Stimulated activated CD4-positive, alpha-beta T cell treated with anti-CD3 and anti-CD28 coated beads, Interleukin-15, amount 100 ng/mL, for 1 hour (primary cell): ENCODE data around the gene CLEC16A.
"Not testable (repeated sequence)": the region's sequence is repeated elsewhere in the genome, so short reads cannot be mapped to it uniquely, and the experiment has no call there.

Experiments
- DNase-seq, 2 donors: peaks; one replicate each; pipeline ENCODE4 v3.0.0-alpha.2; 2020; ENCODE audit warnings: low read depth in 1 of 2, low spot score in 1 of 2

The CLEC16A gene

DNA sequence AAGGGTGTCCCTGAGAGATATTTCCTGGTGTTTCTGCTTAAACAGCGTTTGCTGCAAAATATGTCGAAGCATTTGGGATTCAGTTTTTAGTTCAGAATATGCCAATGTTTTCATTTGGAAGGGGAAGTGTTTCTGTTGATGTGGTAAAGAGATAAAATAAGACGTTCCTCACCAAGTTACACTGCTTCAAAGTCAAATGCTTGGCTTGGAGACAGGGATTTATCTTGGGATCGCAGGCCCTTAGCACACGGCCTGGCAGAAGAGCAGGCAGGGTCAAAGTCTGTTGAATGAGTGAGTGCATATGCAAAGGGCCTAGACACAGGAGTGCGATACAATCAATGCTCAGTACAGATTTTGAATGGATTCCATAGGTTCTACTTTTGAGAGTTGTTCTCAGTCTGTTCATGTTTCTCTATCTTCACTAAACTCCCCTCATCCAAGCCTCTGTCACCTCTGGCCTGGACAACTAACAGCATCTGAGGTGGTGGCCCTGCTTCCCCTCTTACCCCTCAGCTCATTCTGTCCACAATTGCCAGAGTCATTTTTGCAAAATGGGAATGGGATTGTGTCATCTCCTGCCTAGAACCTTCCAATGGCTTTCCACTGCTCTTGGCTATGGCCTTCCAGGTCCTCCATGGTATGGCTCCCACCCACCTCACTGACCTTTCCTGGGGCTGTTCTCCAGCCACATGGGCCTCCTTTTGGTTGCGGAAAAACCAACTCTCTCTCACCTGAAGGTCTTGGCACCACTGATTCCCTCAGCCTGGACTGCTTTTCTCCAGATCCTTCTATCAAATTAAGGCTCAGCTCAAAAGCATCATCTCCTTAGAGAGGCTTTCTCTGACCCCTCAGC is 5.3 kb upstream of the CLEC16A start:
- no peak for DNase-seq

DNA sequence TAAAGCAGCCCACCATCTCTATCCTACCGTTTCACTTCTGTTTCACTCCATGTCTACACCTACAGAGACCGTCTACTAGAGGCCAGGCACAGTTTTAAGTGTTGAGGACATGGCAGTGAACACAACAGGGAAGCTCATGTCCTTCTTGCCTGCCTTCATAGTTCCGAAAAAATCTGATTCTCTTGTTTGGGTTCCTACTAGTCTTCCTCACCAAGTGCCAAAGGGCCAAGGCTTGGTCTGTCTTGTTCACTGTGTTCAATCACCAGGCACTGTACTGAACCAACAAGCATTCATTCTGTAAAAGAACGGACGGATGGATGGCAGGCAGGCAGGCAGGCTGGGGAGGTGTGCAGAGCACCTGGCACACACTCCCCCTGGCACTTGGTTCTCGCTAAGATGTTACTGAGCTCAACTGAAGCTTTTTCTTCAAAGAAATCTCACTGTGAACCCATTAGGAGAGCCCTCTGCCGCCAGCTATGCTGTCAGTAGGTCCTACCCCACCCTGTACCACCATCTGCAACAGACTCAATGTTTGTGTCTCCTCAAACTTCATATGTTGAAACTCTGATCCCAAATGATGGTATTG is 4.6 kb upstream of the CLEC16A start:
- no peak for DNase-seq

DNA sequence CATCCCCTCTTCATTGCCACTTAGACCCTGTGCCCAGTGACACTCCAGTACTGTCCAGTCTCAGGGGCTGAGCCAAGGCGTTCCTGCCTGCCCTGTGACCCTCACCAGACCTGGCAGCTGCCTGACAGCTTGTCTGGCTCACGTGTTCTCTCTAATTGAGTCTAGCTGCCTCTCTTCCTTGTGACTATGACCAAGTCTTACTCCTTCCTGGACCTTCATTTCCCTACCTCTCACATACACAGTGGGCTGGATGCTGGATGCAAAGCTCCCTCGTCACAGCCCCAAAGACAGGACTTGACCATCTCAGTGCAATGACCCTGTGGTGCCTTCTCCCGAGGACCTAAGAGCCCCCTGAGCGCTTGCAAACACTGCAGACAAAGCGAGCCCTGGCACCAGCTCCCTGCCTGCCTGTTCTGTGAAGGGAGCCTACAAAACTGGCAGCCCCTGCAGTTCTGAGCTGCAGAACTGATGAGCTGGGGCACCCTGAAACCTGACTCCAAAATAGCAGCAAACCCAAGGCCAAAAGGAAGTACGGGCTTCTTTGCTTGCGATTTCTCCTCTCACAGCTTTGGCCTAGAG is 3.8 kb upstream of the CLEC16A start:
- no peak for DNase-seq

DNA sequence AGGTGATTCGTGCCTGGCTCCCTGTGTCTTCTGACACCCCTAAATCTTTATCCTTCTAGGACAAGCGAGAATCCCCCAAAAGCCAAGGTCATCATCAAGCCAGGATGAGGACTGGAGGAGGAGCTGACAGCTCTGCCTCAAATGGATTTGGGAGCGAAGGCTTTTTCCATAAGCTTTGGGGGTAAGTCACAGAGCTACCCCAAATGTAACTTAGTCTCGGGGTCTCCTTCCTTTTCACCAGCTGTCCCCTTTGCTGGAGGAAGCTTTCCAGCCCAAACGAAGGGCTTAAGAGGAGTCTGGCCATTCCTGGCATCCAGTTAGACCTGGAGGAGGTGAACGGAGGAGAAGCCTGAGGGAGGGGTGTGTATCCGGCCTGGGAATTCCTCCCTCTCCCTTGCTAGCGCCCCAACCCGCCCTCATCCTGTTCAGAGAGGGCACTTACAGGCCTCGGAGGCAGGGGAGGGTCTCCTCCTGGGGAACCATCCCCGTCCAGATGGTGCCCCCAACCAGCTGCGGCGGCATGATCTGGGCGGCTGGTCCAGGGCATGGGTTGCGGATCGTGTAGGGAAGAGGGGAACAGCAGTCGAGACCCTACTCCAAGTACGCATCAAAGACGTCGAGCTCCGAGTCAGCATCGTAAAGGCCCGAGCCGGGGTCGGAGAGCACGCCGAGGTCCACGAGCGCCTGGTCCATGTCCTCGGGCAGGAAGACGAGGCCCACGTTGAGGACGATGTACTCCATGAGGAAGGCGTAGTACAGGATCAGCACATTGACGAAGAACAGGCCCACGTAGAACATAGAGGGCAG is 3.0 kb upstream of the CLEC16A start:
- DNase-seq, result no peak

DNA sequence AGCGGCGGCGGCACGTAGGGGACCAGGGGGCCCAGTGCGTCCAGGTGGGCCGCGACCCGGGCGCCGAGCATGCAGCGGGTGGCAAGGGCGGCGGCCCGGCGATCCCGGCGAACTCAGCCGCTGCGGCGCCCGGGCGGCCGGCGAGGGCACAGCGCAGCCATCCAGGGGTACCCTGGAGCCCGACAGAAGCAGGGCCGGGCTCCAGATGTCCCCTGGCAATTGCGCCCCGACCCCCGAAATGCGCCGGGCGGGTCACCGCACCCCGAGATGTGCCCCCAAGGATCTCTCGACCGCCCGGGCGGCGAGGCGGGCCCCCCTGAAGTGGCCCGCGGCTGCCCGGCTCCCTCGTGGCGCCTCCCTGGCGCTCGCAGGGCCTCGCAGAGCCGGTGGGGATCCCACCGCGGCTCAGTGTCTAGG is 2.4 kb upstream of the CLEC16A start:
- DNase-seq, result not testable (repeated sequence)

DNA sequence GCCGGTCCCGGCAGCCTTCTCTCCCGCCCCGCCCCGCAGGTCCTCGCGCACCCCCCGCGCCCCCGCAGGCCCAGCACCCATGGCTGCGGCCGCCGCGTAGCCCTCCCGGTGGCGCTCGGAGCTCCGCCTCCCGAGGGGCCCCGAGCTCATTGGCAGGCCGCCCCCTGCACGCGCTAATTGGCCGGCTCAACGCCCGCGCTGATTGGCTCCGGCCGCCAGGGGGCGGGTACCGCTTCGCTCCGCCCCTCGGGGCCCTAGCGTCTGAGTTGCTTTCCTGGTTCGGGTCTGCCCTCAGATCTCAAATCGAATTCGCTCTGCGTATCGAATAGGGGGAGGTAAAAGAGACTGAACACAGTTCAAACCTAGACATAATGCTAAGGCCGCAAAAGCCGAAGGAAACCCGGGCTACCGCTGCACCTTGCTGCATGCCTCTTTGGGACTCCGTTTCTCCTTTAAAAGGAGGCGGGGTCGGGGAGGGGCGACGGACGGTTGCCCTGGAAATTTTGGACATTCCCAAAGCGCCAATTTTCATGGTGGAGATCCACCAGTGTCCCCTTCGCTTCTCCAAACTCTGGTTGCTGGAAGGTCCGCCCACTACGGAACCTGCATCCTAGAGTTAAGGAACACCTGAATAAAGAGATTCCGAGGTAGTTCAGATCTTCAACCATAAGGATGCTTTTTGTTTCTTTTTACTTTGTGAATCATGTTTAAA is 1.9 kb upstream of the CLEC16A start, which contains the start of gene DEXI:
Gene DEXI, minus strand, starts transcription at position 117 of the 712 bp plus-strand sequence. CDS start 463 bp downstream, outside the sequence.
- peak; percentile 93 to 94 for DNase-seq

DNA sequence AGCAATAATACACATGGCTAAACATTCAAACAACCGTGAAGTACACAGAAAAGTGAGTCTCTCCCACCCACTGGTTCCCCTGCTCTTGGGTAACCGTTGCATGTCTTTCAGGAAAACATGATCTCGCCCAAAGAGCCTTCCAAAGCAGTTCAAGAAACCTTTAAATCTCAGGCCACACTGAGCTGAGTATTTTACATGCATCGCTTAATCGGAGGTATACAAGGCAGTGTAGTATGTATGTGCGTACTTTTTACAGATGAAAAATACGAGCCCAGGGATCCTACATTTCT is 1.4 kb upstream of the CLEC16A start:
- DNase-seq, result no peak

DNA sequence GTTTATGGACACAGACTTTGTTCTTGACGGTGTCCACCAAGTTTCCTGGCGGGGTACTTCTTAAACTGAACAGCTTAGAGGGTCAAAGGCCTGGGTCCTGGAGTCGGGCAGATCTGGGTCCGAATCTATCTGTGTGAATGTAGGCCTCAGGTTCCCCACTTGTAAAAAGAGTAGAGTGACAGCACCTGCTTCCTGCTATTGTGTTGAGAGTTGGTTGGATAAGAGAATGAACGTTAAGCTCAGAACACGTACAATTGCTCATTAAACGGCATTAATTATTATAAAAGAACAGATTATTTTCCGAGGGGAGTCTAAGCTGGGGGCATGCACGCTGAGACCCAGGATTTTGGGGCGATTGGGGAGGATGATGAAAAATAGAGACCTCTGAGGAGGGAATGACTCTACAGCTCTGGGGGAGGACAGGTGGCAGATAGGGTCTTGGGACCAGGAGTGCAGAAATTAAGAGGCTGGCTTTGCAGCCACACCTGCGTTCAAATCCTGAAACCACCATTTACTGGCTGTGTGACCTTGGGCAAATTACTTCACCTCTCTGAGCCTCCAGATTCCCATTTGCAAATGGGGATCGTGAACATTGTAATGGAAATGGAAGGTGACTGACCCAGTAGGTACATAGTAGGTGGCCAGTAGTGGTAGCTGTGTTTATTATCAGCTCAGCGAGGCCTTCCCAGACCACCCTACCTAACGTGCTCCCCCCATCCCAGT is 862 bp downstream of the CLEC16A start:
- DNase-seq, result no peak

DNA sequence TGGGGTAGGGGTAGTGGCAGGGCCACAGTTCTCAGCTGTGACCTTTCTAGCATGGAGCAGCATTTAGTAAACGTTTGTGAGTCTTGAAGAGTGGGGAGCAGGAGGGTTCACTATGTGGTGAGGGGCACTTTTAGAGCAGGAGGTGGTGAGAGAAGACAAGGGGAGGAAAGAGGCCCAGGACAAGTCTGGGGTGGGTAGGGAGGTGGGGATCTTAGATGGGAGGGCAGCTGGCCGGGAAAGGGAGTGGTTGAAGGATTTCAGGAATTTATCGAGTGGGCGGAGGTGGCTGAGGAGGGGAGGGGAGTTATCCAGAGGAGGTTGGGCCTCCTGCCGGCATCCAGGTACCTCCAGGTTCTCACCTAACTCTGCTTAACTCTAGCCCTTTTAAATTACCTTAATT is 1.9 kb downstream of the CLEC16A start:
- DNase-seq, result no peak

DNA sequence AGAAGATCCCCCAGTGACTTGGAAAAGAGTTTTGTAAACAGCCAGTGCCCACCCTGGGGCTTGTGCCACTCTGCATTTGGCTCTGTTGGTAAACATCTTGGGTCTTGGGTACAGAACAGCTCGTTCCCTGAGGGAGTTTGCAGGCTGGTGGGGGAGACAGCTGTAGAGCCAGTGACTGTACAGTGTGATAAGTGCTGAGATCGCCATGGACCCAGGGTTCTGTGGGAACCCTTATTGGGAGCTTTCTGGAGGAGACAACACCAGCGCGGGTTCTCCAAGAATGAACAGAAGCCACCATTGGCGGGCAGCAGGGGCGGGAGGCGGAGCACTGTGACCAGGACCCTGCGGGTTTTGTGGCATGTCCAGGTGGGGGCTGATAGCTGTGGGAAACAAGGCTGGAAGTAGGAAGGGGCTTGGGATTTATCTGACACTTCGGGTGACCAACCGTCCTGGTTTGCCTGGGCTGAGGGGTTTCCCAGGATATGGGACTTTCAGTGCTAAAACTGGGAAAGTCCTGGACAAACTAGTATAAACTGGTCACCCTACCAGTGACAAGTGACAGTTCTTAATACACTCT is 2.9 kb downstream of the CLEC16A start:
- no peak for DNase-seq

DNA sequence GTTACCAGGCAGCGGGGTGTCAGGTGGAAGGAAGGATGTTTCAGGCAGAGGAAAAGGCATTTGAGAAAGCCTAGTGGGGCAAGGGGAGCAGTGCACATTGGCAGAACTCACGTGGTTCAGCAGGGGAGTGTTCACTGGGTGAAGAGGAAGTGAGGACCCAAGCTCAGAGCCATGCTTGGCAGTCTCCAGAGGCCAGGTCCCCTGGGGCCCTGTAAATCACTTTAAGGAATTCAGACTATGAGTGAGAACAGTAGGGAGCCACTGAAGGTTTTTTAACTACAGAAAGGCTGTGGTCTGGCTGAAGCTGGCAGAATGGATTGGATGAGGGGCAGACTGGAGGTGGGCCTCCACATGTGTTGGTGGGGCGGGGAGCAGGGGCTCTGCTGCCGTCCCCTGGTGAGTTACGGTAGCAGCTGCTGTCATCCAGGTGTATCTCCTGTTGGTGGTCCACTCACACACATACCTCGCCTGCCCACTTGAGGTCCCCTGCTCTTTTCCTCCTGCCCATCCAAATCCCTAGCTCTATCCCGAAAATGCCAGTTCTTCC is 5.1 kb downstream of the CLEC16A start:
- no peak for DNase-seq

DNA sequence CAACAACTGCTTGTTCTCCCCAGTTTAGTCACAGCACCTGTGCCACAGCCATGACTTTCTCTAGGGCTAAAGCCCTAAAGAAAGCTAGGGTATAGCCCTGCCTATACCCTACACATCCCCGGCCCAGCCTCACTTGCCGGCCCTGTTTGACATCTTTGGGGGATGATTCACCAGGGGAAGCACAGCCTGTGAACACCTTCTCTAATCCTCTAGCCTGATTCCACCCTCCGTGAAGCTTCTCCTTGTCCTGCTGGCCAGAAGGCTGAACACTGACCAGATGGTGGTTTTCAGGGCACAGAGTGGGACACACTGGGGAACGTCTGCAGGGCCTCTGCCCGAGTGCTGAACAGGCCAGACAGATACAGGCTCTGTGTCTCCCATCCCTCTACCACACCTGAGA is 6.0 kb downstream of the CLEC16A start:
- DNase-seq, result no peak

DNA sequence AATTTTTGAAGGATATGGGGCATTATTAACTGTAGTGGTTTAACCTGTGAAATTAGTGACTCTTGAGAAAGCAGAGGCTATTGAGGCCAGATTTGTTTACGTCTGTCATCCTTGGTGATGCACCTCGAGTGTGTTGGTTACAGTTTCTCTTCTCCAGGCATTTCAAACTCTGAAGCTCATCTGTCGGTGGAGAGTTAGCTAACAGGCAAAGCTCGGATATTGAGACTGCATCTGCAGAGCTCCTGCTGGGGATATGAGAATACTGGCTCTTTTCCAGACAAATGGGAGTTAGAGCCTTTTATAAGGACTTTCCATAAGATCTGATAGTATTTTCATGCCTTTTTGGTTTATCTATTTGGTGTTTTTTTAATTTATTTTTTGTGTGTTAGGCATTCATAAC is 6.7 kb downstream of the CLEC16A start:
- DNase-seq, result no peak

DNA sequence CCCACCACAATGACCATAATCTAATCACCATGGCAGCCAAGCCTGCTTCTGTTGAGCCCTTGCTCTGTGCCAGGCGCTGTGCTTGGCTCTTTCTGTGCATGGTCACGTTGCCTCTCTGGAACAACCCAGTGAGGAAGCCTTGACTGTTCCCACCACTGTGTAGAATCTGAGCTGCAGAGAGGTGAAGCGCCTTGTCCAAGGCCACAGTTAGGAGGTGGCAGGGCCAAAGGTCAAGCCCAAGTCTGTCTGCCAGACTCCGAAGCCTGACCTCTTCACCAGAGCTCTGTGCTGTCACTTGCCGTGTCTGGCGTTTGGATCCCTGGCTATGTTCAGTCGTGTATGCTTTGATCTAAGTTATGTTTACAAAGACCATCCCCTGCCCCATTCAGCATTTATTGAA is 10.5 kb downstream of the CLEC16A start:
- DNase-seq, result no peak

DNA sequence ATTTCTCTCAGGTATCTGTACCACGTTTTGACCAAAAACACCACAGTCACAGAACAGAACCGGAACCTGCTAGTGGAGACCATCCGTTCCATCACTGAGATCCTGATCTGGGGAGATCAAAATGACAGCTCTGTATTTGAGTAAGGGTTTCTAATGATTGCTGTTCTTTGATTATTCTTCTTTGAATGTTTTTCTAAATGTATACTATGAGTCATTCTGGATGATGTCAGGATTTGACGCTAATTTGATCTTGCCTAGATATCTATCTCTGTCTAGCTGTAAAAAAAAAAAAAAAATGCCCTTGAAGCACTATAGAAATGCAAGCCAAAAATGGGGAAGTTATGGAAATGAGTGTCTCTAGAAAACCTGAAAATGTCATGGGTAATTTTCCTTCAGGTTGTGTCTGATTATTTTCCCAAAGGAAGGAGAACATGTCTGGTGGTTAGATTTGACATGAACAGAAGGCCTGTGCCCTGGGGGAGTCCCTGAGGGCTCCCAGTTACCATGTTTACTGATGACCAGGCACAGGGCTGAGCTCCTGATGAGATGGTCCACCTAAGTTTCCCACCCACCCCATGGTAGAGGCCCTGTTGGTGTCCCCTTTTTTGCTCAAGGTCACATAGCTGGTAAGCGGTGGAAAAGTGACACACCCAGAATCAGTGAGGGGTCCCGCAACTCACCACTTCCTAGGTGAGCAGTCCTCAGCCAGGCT is 13.6 kb downstream of the CLEC16A start:
- DNase-seq, result no peak

DNA sequence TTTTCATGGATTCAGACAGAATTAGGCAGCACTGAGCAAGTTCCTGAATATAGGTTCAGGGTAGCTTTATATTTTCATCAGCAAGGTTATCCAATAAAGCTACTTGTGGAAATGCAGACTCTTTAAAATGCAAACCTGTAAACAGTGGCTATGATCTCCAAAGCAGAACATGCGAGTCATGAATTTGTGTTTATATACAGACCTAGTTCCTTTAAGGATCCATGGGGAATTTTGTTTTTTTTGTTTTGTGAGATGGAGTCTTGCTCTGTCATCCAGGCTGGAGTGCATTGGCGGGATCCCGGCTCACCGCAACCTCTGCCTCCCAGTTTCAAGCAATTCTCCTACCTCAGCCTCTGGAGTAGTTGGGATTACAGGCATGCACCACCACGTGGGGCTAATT is 14.8 kb downstream of the CLEC16A start:
- no peak for DNase-seq

DNA sequence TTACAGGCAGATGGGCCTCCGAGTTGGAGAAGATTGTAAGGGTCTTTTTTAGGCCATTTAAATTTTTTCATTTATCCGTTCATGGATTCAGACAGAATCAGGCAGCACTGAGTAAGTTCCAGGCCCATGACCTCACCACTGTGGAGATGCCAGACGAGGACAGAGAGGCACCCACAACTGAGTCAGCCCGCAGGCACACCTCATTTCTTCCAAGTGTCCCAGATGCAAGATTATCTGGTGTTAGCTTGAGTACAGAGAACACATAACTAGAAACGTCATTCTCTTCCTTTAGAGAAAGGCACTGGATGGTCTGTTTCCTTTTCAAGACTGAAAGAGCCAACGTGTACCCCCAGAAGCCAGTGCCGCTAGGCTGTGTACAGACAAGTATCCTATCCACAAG is 16.9 kb downstream of the CLEC16A start:
- no peak for DNase-seq

DNA sequence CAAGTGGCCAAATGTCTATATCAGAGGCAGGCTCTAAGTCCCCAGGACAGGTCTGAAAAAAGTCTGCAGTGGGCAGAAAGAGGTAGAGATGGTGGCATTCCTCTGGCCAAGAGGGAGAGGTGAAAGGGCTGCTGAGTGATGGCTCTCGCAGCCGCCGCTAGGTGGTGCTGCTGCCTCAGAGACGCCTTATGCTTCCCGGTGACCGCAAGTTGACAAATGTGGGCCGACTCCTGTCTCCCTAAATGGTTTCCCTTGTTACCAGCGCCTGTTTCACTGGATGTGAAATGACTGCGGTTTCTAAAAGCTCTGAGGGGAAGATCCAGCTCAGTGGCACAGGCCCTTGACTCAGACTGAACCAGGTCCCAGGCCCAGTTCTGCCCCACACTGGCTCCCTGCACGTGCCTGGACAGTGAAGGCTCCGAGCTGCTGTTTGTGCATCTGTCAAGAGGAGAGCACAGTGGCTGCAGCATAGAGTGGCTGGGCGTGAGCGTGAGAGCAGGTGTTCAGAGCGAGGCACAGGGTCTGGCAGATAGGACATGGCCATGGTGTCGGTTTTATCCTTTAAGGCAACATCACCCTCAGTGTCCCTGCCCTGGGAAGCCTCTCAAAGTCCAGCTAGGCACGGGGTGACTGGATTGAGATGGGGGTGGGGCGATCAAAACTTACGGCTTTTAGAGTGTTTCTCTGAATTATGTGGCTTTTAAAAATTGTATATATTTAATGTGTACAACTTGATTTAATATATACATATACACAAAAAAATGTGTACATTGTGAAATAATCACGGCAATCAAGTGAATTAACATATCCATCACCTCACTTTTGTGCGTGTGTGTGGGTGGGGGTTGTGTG is 19.9 kb downstream of the CLEC16A start:
- DNase-seq, result peak; percentile 68 to 75
